Mononuclear cell (primary cell): ENCODE measurements around the gene HIP1. TPM values are rescaled to one million over a fixed set of nuclear protein-coding genes. Genes with fewer than 3 reads are reported as not detected.
"Not testable (repeated sequence)": the region's sequence is repeated elsewhere in the genome, so short reads cannot be mapped to it uniquely, and the experiment has no call there.

Source experiments
- H3K27me3 ChIP-seq: 2 replicates; pipeline ENCODE4 v1.6.0; 2011; ENCODE audit warnings: low read length, control low read depth; ENCODE audit not compliant: insufficient read depth
- H3K4me1 ChIP-seq: 2 replicates; pipeline ENCODE4 v1.5.1; 2011; ENCODE audit warnings: mild to moderate bottlenecking, low read length, control low read depth; ENCODE audit not compliant: insufficient read depth
- H3K4me3 ChIP-seq: 2 replicates; pipeline ENCODE4 v1.5.1; 2011; ENCODE audit warnings: mild to moderate bottlenecking, low read length, moderate library complexity
- H3K9me3 ChIP-seq: 2 replicates; pipeline ENCODE4 v1.5.1; 2011; ENCODE audit warnings: low read depth, mild to moderate bottlenecking, control low read depth, low read length
- total RNA-seq: library from RNA; depleted of rRNA; stranded (reverse); fragments of >200 nt; gene quantifications from one replicate; pipeline ENCODE4 v1.2.3, GENCODE V29; 2012

The HIP1 gene
- total RNA-seq, 1 donor, result 4.2 TPM

- peaks cover 38% of the 10 kb centered on the region for H3K4me1 ChIP-seq
- no peaks in the 10 kb centered on the region for H3K9me3 ChIP-seq
- H3K4me3 ChIP-seq, result no peak overlapping the region
- H3K27me3 ChIP-seq, result no peaks in the 10 kb centered on the region
Measured at GRCh38 chr7:75729851-75730274, 8.9 kb downstream of the HIP1 start.

GRCh38 chr7:75727881-75728593 lies 10.7 kb downstream of the HIP1 start:
- H3K4me1 ChIP-seq, result peaks cover 38% of the 10 kb centered on the region
- H3K27me3 ChIP-seq, result no peaks in the 10 kb centered on the region
- H3K4me3 ChIP-seq, result no peak overlapping the region
- no peaks in the 10 kb centered on the region for H3K9me3 ChIP-seq

DNA sequence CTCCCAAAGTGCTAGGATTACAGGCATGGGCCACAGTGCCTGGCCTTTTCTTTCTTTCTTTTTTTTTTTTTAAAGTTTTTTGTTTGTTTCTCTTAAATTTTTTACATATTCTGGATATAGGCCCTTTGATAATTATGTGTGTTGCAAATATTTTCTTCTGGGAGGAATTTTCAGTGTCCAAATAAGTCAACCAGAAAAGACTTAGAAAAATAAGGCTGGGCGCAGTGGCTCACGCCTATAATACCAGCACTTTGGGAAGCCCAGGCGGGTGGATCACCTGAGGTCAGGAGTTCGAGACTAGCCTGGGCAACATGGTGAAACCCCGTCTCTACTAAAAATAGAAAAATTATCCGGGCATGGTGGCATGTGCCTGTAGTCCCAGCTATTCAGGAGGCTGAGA lies 11.4 kb downstream of the HIP1 start:
- H3K27me3 ChIP-seq, H3K4me3 ChIP-seq, H3K9me3 ChIP-seq: not testable (repeated sequence)
- H3K4me1 ChIP-seq, result peaks cover 38% of the 10 kb centered on the region

- Histone ChIP-seq H3K9me3 (no peaks in the 10 kb centered on the region), H3K4me1 (peaks cover 36% of the 10 kb centered on the region), H3K4me3 (no peak overlapping the region), H3K27me3 (no peaks in the 10 kb centered on the region)
Measured at GRCh38 chr7:75725306-75725705, 13.4 kb downstream of the HIP1 start.

DNA sequence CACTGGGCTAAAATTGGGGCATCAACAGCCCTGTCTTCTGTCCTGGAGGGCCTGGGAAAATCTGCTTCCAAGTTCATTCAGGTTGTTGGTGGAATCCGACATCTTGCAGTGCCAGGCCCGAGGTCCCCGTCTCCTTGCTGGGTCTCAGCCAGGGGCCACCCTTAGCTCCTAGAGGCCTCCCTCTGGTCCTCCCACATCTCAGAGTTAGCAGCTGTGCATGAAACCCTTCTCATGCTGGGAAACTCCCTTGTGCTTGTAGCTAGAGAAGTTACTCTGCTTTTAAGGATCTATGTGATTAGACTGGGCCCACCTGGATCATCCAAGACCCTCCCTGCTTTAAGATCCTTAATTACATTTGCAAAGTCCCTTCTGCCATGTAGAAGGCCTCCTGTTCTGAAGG lies 15.3 kb downstream of the HIP1 start:
- no peak overlapping the region for H3K4me3 ChIP-seq
- H3K27me3 ChIP-seq, result no peaks in the 10 kb centered on the region
- peaks cover 17% of the 10 kb centered on the region for H3K4me1 ChIP-seq
- H3K9me3 ChIP-seq, result no peaks in the 10 kb centered on the region

- H3K4me1 ChIP-seq, result peaks cover 7% of the 10 kb centered on the region
- H3K27me3 ChIP-seq, result no peaks in the 10 kb centered on the region
- no peak overlapping the region for H3K4me3 ChIP-seq
- no peaks in the 10 kb centered on the region for H3K9me3 ChIP-seq
Measured at GRCh38 chr7:75722373-75722772, 16.4 kb downstream of the HIP1 start.

GRCh38 chr7:75721922-75722321 lies 16.8 kb downstream of the HIP1 start:
- not testable (repeated sequence) for H3K27me3 ChIP-seq, H3K4me1 ChIP-seq, H3K9me3 ChIP-seq, H3K4me3 ChIP-seq

DNA sequence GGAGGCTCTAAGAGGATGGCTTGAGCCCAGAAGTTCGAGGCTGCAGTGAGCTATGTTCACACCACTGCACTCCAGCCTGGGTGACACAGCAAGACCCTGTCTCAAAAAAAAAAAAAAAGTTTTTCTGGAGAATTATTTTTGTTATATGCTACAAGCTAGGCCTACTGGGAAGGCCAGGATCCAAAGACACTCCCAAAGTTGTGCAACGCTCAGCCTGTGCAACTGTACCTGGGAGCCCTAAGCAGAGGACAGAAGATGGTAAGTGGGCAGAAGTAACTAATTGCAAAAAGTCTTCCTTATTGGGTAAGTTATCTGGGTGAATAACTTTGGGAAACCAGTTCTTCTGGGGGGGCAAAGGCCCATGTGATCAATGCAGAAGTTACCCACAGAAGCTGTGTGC lies 17.3 kb downstream of the HIP1 start:
- peaks cover 6% of the 10 kb centered on the region for H3K4me1 ChIP-seq
- no peaks in the 10 kb centered on the region for H3K9me3 ChIP-seq
- H3K27me3 ChIP-seq, result no peaks in the 10 kb centered on the region
- no peak overlapping the region for H3K4me3 ChIP-seq

DNA sequence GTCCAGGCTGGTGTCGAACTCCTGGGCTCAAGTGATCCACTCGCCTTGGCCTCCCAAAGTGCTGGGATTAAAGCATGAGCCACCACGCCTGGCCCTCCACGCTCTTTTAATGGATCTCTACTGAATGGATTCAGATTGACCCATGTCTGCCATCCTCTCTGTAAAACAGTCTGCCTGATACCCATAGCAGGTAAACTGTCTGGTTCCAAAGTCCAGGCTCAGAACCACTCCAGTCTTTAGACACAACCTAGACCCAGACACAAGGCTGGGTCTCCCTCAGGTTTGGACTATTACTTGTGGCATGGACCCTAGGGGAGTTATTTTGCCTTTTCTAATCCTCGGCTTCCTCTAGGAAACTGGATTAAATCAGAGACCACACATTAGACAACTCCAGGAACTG lies 19.1 kb downstream of the HIP1 start:
- H3K4me3 ChIP-seq, result no peak overlapping the region

DNA sequence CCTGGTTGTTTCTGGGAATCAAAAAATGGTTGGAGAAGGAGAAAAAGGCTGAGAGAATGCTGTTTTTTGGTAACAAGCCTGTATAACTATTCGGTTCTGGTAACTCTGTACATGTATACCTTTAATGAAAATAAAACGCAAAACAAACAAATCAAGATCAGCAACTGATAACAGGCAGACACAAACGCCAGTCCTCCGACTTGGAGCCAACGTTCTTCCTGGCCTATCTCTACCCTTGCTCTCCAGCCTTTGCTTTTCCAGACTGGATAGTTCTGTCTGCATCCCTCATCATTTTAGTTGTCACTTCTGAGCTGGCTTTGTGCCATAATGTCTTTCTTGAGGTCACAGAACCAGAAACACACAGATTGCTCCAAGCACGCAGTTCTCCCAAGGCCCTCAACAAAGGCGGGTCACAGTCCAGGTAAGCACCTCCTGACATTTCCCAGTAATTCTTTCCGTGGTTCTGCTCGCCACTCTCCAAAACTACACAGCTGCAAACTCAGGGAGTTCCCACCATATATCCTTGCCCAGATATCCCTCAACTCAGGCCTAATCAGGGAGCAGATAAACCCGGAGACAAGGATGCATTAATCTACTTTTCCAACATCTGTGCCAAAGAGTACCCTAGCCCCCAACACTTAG lies 20.2 kb downstream of the HIP1 start:
- no peaks in the 10 kb centered on the region for H3K27me3 ChIP-seq
- H3K4me3 ChIP-seq, result no peak overlapping the region
- H3K9me3 ChIP-seq, result no peaks in the 10 kb centered on the region
- H3K4me1 ChIP-seq, result no peaks in the 10 kb centered on the region

More for the DNA sequence above, 19.1 kb downstream of the HIP1 start:
- Histone ChIP-seq H3K4me1 (no peaks in the 10 kb centered on the region), H3K27me3 (no peaks in the 10 kb centered on the region), H3K9me3 (no peaks in the 10 kb centered on the region)

GRCh38 chr7:75717746-75718145 lies 21.0 kb downstream of the HIP1 start:
- H3K4me1 ChIP-seq, H3K4me3 ChIP-seq, H3K9me3 ChIP-seq, H3K27me3 ChIP-seq: not testable (repeated sequence)

- no peaks in the 10 kb centered on the region for H3K27me3 ChIP-seq
- no peak overlapping the region for H3K4me3 ChIP-seq
- H3K9me3 ChIP-seq, result no peaks in the 10 kb centered on the region
- H3K4me1 ChIP-seq, result peaks cover 11% of the 10 kb centered on the region
Measured at GRCh38 chr7:75716992-75717626, 21.6 kb downstream of the HIP1 start.

DNA sequence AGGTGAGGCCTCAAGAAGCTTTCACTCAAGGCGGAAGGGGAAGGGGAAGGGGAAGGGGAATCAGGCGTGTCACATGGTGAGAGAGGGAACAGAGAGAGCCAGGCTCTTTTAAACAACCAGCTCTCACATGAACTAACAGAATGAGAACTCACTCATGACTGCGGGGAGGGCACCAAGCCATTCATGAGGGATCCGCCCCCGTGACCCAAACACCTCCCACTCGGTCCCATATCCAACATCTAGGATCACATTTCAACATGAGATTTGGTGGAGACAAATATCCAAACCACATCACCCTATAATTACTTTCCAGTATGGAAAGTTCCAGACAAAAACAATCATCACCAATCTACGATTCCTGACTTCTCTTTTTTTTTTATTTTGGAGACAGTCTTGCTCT lies 22.9 kb downstream of the HIP1 start:
- Histone ChIP-seq H3K9me3 (peaks cover under 1% of the 10 kb centered on the region), H3K4me3 (no peak overlapping the region), H3K27me3 (no peaks in the 10 kb centered on the region), H3K4me1 (peaks cover 22% of the 10 kb centered on the region)

- H3K27me3 ChIP-seq, result no peaks in the 10 kb centered on the region
- H3K4me1 ChIP-seq, result peaks cover 22% of the 10 kb centered on the region
- H3K4me3 ChIP-seq, result no peak overlapping the region
- peaks cover 15% of the 10 kb centered on the region for H3K9me3 ChIP-seq
Measured at GRCh38 chr7:75712517-75713361, 26.0 kb downstream of the HIP1 start.
